HCT116 (cell line): ENCODE measurements around the gene BRAT1.
"Not testable (repeated sequence)": the region's sequence is repeated elsewhere in the genome, so short reads cannot be mapped to it uniquely, and the experiment has no call there.

Experiments used
- EZH2phosphoT487 ChIP-seq: fragments of 200-600 bp; IDR thresholded peaks from 2 replicates; pipeline ENCODE4 v1.6.1; 2018; ENCODE audit warnings: antibody characterized with exemption, borderline replicate concordance
- POLR2A ChIP-seq: IDR thresholded peaks from 2 replicates; pipeline ENCODE4 v1.7.0; 2011; ENCODE audit warnings: borderline replicate concordance; ENCODE audit not compliant: insufficient read depth, insufficient read length; ENCODE audit errors: extremely low read depth
- POLR2AphosphoS5 ChIP-seq: IDR thresholded peaks from 2 replicates; pipeline ENCODE4 v1.6.1; 2011; ENCODE audit warnings: mild to moderate bottlenecking, low read depth, low read length, moderate library complexity
- SP1 ChIP-seq: IDR thresholded peaks from 2 replicates; pipeline ENCODE4 v1.6.1; 2012; ENCODE audit warnings: low read depth
- TF ChIP-seq, protein P1 (sequence below), 3 experiments: fragments of 200-600 bp in 1 of 3; sonication (generic) in 1 of 3; IDR thresholded peaks in 2 of 3; conservative IDR thresholded peaks in 1 of 3; 2 replicates each; pipeline ENCODE4 v1.5.1; 2012 to 2017; ENCODE audit warnings: low read depth in 2 of 3, low read length in 2 of 3, antibody characterized with exemption in 1 of 3, borderline replicate concordance in 1 of 3, control low read depth in 1 of 3, mild to moderate bottlenecking in 1 of 3, mixed read lengths in 1 of 3, mixed run types in 1 of 3, moderate library complexity in 1 of 3; ENCODE audit not compliant: insufficient read depth in 1 of 3

DNA sequence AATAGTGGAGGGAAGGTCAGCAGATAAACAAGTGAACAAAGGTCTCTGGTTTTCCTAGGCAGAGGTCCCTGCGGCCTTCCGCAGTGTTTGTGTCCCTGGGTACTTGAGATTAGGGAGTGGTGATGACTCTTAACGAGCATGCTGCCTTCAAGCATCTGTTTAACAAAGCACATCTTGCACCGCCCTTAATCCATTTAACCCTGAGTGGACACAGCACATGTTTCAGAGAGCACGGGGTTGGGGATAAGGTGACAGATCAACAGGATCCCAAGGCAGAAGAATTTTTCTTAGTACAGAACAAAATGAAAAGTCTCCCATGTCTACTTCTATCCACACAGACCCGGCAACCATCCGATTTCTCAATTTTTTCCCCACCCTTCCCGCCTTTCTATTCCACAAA lies 21.8 kb downstream of the BRAT1 start:
- TF ChIP-seq POLR2AphosphoS5, EZH2phosphoT487, POLR2A, SP1: not testable (repeated sequence)
- TF ChIP-seq, protein P1, sequence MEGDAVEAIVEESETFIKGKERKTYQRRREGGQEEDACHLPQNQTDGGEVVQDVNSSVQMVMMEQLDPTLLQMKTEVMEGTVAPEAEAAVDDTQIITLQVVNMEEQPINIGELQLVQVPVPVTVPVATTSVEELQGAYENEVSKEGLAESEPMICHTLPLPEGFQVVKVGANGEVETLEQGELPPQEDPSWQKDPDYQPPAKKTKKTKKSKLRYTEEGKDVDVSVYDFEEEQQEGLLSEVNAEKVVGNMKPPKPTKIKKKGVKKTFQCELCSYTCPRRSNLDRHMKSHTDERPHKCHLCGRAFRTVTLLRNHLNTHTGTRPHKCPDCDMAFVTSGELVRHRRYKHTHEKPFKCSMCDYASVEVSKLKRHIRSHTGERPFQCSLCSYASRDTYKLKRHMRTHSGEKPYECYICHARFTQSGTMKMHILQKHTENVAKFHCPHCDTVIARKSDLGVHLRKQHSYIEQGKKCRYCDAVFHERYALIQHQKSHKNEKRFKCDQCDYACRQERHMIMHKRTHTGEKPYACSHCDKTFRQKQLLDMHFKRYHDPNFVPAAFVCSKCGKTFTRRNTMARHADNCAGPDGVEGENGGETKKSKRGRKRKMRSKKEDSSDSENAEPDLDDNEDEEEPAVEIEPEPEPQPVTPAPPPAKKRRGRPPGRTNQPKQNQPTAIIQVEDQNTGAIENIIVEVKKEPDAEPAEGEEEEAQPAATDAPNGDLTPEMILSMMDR (IDR thresholded peaks at IDR 0.05 in 2 of 3, conservative IDR thresholded peaks at IDR 0.05 in 1 of 3; ENCODE audit: borderline replicate concordance in 1 of 3, insufficient read depth in 1 of 3, low read depth in 2 of 3, low read length in 2 of 3) = not testable (repeated sequence)
